Nephron (organoid): ENCODE data around the gene NT5DC1.

Source experiments
- H3K27ac Mint-ChIP-seq, 3 experiments: 2 replicates each; pipeline ENCODE4 v1.8.0; 2020; ENCODE audit warnings: mixed read lengths in 3 of 3, mild to moderate bottlenecking in 2 of 3, moderate library complexity in 1 of 3
- H3K27me3 Mint-ChIP-seq: 2 replicates; pipeline ENCODE4 v1.8.0; 2021; ENCODE audit warnings: low read depth, mild to moderate bottlenecking, moderate library complexity, mixed read lengths
- H3K36me3 Mint-ChIP-seq: 2 replicates; pipeline ENCODE4 v1.8.0; 2020; ENCODE audit warnings: low read depth, mixed read lengths
- H3K4me1 Mint-ChIP-seq: 2 replicates; pipeline ENCODE4 v1.8.0; 2020; ENCODE audit warnings: mixed read lengths
- H3K4me3 Mint-ChIP-seq, 3 experiments: 2 replicates each; pipeline ENCODE4 v1.8.0; 2020; ENCODE audit warnings: mild to moderate bottlenecking in 3 of 3, mixed read lengths in 3 of 3, moderate library complexity in 2 of 3
- H3K9me3 Mint-ChIP-seq: 2 replicates; pipeline ENCODE4 v1.8.0; 2020; ENCODE audit warnings: mixed read lengths
- TF ChIP-seq, protein P1 (sequence below), 3 experiments: fragments of 200-600 bp; sonication (generic); IDR thresholded peaks; one replicate each; pipeline ENCODE4 v1.5.0; 2021; ENCODE audit warnings: antibody characterized with exemption in 3 of 3; ENCODE audit not compliant: unreplicated experiment in 3 of 3

The NT5DC1 gene

GRCh38 chr6:116253188-116253504 lies 152.5 kb downstream of the NT5DC1 start:
- TF ChIP-seq, protein P1, sequence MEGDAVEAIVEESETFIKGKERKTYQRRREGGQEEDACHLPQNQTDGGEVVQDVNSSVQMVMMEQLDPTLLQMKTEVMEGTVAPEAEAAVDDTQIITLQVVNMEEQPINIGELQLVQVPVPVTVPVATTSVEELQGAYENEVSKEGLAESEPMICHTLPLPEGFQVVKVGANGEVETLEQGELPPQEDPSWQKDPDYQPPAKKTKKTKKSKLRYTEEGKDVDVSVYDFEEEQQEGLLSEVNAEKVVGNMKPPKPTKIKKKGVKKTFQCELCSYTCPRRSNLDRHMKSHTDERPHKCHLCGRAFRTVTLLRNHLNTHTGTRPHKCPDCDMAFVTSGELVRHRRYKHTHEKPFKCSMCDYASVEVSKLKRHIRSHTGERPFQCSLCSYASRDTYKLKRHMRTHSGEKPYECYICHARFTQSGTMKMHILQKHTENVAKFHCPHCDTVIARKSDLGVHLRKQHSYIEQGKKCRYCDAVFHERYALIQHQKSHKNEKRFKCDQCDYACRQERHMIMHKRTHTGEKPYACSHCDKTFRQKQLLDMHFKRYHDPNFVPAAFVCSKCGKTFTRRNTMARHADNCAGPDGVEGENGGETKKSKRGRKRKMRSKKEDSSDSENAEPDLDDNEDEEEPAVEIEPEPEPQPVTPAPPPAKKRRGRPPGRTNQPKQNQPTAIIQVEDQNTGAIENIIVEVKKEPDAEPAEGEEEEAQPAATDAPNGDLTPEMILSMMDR (IDR thresholded peaks at IDR 0.05; ENCODE audit: unreplicated experiment in 3 of 3) = no peak
- H3K9me3 Mint-ChIP-seq = no peaks in the 10 kb centered on the region
- no peak overlapping the region for H3K27ac Mint-ChIP-seq
- H3K27me3 Mint-ChIP-seq = no peaks in the 10 kb centered on the region
- H3K36me3 Mint-ChIP-seq = peaks cover 24% of the 10 kb centered on the region
- peaks cover 7% of the 10 kb centered on the region for H3K4me1 Mint-ChIP-seq
- no peak overlapping the region for H3K4me3 Mint-ChIP-seq

DNA sequence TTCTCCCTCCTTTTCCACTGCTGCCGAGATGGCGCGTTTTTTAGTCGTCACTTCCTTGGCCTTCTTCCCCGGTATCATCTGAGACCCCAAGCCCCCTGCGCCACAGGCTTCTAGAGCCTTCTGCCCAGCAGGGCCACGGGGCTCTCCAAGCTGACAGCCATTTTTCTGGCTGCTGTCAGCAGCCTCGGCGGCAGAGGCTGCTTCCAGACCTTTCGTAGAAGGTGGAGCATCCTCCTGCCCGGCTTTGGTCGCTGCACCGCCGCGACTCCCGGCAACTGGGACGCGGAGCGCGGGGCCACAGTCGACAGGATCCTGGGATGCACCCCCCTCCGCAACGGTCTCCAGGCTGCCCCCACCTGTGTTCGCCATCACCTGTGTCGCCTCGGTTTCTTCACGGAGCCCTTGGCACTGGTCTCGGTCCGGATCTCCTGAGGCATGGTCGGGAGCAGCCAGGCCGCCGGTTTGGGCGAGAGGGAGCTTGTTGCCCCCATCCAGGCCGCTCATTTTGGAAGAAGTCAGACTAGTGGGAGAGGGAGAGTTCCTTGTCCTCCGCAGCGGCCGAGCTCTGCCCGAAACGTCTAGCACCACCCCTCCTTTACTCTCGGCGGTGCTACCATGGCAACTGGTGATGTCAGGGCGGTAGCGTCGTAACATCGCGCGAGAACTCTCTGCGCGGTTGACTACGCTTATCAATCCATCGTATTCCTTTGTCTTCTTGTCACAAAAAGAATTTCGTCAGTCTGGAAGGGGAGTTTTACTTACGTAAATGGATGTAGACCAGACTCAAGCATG lies 153.0 kb downstream of the NT5DC1 start, which contains the start of gene TSPYL4:
Gene TSPYL4, minus strand, starts transcription at position 571 of the 792 bp plus-strand sequence. Its CDS starts 67 bp downstream, at position 504.
- H3K27me3 Mint-ChIP-seq = no peaks in the 10 kb centered on the region
- no peak within 1 kb of the TSS for H3K27ac Mint-ChIP-seq
- H3K4me1 Mint-ChIP-seq = peaks cover 1% of the 10 kb centered on the region
- H3K9me3 Mint-ChIP-seq = no peaks in the 10 kb centered on the region
- no peak within 1 kb of the TSS for H3K4me3 Mint-ChIP-seq
- TF ChIP-seq, protein P1 (IDR thresholded peaks at IDR 0.05; ENCODE audit: unreplicated experiment in 3 of 3) = no peak
- H3K36me3 Mint-ChIP-seq = peaks cover 20% of the 10 kb centered on the region

GRCh38 chr6:116254297-116255056 lies 153.8 kb downstream of the NT5DC1 start:
- Mint-ChIP-seq H3K9me3 (no peaks in the 10 kb centered on the region), H3K4me1 (no peaks in the 10 kb centered on the region), H3K27me3 (no peaks in the 10 kb centered on the region), H3K36me3 (peaks cover 26% of the 10 kb centered on the region), H3K4me3 (no peak overlapping the region), H3K27ac (no peak overlapping the region)
- TF ChIP-seq, protein P1 (IDR thresholded peaks at IDR 0.05; ENCODE audit: unreplicated experiment in 3 of 3) = no peak

DNA sequence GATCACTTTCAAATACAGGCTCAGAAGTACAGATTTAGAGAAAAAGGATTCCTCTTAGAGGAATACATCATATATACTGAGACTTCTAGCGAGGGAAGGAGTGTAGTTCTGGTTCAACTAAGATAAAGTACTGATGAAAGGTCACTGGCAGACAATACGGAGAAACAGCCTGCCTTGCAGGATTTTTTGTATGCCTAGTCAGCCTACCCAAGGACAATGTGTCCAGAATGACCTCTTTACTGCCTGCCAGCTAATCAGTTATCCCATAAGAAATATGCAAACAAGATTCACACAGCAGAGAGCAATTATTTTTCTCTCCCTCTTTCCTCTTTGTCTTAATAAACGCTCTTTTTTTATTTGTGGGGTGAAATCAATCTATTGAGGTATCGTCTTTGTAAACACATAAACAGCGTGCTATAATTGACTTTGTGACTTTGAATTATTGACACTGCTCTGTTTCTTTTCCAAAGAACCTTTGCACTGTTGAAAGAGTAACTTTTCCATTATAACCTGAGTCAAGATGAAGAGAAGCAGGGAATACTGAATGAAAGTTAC lies 154.7 kb downstream of the NT5DC1 start:
- no peak overlapping the region for H3K4me3 Mint-ChIP-seq
- H3K27me3 Mint-ChIP-seq = no peaks in the 10 kb centered on the region
- H3K36me3 Mint-ChIP-seq = peaks cover 31% of the 10 kb centered on the region
- no peak overlapping the region for H3K27ac Mint-ChIP-seq
- no peaks in the 10 kb centered on the region for H3K4me1 Mint-ChIP-seq
- peaks cover 2% of the 10 kb centered on the region for H3K9me3 Mint-ChIP-seq
- TF ChIP-seq, protein P1 (IDR thresholded peaks at IDR 0.05; ENCODE audit: unreplicated experiment in 3 of 3) = no peak

- Mint-ChIP-seq H3K4me1 (no peaks in the 10 kb centered on the region), H3K4me3 (no peak overlapping the region), H3K36me3 (peaks cover 37% of the 10 kb centered on the region), H3K27me3 (no peaks in the 10 kb centered on the region), H3K9me3 (peaks cover 7% of the 10 kb centered on the region), H3K27ac (no peak overlapping the region)
- TF ChIP-seq, protein P1 (IDR thresholded peaks at IDR 0.05; ENCODE audit: unreplicated experiment in 3 of 3) = no peak
Observed at GRCh38 chr6:116256694-116257093, 156.0 kb downstream of the NT5DC1 start.
